Stimulated activated CD4-positive, alpha-beta T cell treated with anti-CD3 and anti-CD28 coated beads, Interleukin-1b, Interleukin-23, amount 100 ng/mL, for 24 hours (primary cell): ENCODE data around the gene BHMT.
"Not testable (repeated sequence)": the region's sequence is repeated elsewhere in the genome, so short reads cannot be mapped to it uniquely, and the experiment has no call there.

Source experiments
- DNase-seq, 4 experiments: peaks; one replicate each; pipeline ENCODE4 v3.0.0-alpha.2; 2020; ENCODE audit warnings: low read depth in 4 of 4, low spot score in 1 of 4

BHMT gene

GRCh38 chr5:79111960-79112702 is 522 bp downstream of the BHMT start:
- no peak for DNase-seq

- DNase-seq: no peak
Measured at GRCh38 chr5:79112703-79113058, 1.1 kb downstream of the BHMT start.

GRCh38 chr5:79119486-79119885 is 7.9 kb downstream of the BHMT start:
- DNase-seq: no peak

DNA sequence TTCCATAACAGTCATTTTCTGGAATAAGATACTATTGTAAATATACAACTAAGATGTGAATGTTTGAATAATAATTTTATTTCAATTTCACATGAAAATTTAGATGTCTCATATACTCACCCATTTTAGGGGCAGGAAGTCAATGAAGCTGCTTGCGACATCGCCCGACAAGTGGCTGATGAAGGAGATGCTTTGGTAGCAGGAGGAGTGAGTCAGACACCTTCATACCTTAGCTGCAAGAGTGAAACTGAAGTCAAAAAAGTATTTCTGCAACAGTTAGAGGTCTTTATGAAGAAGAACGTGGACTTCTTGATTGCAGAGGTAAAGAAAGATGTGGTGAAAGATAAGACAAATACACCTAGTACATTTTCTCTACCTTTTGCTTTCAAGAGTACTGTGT is 8.6 kb downstream of the BHMT start:
- no peak for DNase-seq

GRCh38 chr5:79122973-79123372 is 11.4 kb downstream of the BHMT start:
- DNase-seq: no peak

GRCh38 chr5:79124607-79125006 is 13.0 kb downstream of the BHMT start:
- DNase-seq: no peak

GRCh38 chr5:79130781-79131180 is 19.2 kb downstream of the BHMT start:
- DNase-seq: no peak

DNA sequence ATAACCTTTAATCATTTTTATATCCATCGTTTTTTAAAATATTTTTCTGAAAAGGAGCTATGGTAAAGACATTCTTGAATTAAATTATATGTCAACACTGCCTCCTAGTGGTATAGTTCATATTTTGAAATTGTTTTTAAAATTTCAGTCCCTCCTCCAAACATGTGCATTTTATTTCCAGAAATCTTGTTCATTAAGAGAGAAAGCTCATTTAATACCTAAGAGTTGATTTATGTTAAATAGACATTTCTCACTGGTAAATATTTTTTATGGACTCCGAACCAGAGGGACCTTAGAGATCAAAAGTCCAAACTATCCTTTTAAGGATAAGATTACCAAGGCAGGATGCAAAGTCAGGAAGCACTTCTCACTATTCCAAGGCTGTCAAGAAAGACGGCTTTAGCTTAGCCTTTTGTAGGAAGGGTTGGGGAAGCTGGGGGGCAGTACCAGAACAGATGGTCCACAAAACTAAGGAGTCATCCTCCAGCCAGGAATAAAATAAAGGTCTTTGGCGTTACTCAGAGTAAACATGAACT is 21.6 kb downstream of the BHMT start:
- DNase-seq: no peak

DNA sequence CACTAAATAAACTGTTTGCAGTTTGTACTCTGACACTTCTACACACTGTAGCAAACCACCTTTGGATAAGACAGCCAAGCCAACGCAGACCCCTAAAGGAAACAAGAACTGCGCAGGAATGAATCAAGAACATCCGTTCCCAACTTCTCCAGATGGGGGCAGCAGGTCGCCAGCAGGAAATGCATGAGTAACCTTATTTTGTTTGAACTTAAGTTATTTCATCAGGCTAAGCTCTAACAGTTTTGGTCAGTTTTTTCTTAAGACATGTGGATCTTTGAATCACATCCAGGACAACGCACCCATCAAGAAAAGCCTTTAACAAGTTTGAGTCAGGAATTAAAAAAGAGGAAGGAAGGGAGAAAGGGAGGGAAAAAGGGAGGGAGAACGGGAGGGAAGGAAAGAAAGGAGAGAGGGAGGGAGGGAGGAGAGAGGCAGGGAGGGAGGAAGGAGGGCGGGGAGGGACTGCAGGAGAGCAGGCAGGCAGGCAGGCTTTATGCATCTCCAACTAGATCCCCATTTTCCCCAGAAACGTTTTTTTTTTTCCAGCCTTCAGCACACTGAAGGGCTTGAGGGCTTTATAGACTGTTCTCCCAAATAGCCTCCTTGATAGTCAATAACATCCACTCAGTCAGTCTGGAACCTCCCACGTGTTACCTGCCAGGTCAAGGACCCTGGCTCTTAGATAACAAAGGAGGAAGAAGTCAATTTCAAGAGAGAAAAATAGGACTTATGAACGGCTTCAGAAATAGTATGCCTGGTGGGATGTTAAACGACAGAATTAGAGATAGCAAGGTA is 22.2 kb downstream of the BHMT start:
- DNase-seq: peak; percentile 39 to 52 (median 43)

GRCh38 chr5:79135790-79136553 is 24.4 kb downstream of the BHMT start:
- no peak for DNase-seq

DNA sequence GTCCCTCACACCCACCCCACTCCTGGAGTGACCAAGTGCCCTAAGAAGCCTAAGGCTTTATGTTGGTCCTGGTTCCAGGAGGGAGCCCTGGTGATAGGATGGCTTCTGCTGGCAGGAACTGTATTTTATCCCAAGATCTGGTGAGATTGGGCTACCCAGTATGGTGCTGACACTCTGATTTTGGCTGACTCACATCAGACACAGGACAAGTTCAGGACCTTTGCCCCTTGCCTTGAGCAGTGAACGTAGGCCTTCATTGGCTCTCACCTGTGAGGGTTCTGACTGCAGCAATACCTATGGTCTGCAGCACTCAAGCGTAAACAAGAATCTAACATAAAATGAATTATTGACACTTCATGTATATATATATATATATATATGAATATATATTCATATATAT is 25.0 kb downstream of the BHMT start:
- no peak for DNase-seq

GRCh38 chr5:79140553-79140952 is 28.9 kb downstream of the BHMT start:
- no peak for DNase-seq

DNA sequence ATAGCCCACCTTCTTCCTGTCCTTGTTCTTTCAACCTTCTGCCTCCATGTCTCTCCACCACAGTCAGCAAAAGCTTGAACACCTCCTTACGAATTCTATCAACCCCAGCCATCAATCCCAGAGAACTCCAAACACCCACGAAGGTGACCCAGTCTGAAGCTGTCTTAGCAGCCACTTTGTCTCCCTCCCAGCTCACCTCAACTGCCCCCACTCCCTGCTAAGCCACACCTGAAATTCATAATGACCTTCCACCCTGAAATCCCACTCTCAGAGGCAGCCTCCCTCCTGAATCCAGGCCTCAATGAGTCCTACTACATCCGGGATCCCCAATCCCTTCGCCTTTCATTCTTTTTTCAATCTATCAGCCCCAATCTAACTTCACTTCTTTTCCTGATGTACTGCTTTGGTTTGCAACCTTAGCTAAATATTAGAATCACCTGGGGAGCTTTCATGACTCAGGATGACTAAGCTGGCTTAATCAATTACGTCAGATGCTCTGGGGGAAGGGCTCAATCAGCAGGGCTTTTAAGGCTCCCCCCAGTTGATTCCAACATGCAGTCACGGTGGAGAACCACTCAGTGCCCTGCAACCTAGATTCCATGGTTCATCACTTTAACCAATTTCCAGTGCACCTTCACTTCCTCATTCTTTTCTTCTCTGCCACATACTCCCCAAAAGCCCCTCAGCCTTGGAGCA is 32.2 kb downstream of the BHMT start:
- DNase-seq: no peak

DNA sequence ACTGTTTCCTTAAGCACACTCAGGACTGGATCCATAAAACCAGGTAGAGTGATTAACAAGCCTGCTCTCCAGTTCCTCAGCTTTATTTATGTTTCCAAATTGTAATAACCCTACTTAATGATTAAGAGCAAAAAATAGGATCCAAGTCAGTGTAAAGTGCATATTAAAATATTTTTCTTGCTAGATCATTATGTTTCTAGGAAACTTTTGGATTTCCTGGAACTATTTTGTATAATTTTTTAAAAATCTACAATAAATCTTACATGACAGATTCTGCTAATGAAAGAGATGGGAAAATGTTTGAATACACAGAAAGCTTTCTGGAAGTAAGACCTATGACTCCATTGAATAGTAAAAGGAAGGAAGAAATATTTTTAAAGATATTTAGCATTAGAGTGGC is 35.5 kb downstream of the BHMT start:
- no peak for DNase-seq

GRCh38 chr5:79149433-79149832 is 37.8 kb downstream of the BHMT start:
- no peak for DNase-seq

DNA sequence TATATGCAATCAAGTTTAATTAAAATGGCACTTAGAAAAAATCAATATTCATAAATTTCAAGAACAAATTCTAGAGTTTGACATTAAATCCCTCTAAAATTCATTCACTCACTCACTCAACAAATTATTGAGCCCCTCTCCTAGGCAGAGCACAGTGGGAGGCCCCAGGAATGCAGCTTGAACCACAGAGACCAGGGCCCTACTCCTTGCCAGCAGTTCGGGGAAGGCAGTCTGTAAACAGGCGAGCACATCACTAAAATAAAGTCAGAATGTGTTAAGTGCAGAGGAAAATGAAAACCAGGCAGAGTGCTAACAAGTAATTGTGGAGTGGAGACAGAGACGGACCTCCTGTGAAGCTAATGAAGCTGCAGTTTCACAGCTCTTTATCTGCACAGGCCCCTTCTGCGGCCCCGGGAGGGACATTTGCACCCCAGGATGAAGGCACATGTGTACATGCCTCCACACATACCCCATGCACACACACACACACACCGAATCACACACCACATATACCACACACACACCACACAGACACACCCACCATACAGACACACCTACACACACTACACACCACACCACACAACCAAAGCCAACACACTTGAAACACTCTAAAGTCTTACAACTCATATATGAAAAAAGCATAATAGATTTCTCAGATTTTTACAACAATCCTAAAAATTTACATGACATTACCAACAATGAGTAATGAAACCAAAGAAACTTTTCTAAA is 40.5 kb downstream of the BHMT start:
- no peak for DNase-seq

- DNase-seq: no peak
Measured at GRCh38 chr5:79157305-79157704, 45.7 kb downstream of the BHMT start.

DNA sequence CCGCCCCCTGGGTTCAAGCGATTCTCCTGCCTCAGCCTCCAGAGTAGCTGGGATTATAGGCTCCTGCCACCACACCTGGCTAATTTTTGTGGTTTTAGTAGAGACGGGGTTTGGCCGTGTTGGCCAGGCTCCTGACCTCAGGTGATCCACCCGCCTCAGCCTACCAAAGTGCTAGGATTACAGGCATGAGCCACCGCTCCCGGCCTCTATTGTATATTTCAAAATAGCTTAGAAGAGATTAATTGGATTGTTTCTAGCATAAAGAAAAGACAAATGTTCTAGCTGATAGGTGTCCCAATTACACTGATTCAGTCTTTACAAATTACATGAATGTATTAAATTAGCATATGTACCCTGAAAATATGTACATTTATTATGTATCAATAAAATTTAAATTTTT is 50.0 kb downstream of the BHMT start:
- DNase-seq: not testable (repeated sequence)

DNA sequence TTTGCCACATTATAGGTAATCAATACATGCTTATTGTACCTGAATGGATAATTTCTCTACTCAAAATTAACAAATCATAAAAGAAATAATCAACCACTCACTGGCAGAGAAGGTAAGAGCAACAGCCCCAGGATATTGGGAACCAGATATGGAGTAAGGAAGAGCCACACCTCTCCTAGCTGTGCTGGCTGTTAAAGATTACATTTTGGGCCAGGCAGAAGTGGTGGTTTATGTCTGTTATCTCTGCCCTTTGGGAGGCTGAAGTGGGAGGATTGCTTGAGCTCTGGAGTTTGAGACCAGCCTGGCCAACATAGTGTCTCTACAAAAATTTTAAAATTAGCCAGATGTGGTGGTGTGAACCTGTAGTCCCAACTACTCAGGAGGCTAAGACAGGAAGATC is 56.4 kb downstream of the BHMT start:
- DNase-seq: no peak

GRCh38 chr5:79170661-79171060 is 59.1 kb downstream of the BHMT start:
- no peak for DNase-seq
